SK-N-MC (cell line): ENCODE results near the gene CALY.

Experiments used
- DNase-seq: peaks from one replicate; pipeline ENCODE4 v3.0.0-alpha.2; 2011; ENCODE audit warnings: low read depth, low spot score
- H3K27ac ChIP-seq: fragments of 200-600 bp; sonication (generic); 2 replicates; pipeline ENCODE4 v1.5.1; 2016; ENCODE audit warnings: mixed run types
- H3K36me3 ChIP-seq: fragments of 200-600 bp; sonication (generic); 2 replicates; pipeline ENCODE4 v1.6.1; 2017; ENCODE audit warnings: antibody characterized with exemption, low read length, mixed read lengths; ENCODE audit not compliant: insufficient read depth
- H3K4me3 ChIP-seq: fragments of 200-600 bp; sonication (generic); 2 replicates; pipeline ENCODE4 v1.5.1; 2016
- H3K9ac ChIP-seq: fragments of 200-600 bp; sonication (generic); 2 replicates; pipeline ENCODE4 v1.8.0; 2017; ENCODE audit warnings: mixed run types, mixed read lengths; ENCODE audit not compliant: insufficient read length
- H3K9me3 ChIP-seq: fragments of 200-600 bp; sonication (generic); 2 replicates; pipeline ENCODE4 v1.6.1; 2017; ENCODE audit warnings: low read depth, mild to moderate bottlenecking, antibody characterized with exemption, low read length, moderate library complexity, mixed read lengths
- EZH2 ChIP-seq: fragments of 200-600 bp; sonication (generic); IDR thresholded peaks from one replicate; pipeline ENCODE4 v1.6.1; 2017; ENCODE audit warnings: antibody characterized with exemption
- FOXP2 ChIP-seq: optimal IDR thresholded peaks from 2 replicates; pipeline ENCODE3; 2011; ENCODE audit warnings: mild to moderate bottlenecking, moderate library complexity; ENCODE audit not compliant: insufficient read depth; ENCODE audit errors: extremely low read length, control extremely low read depth
- POLR2AphosphoS5 ChIP-seq: IDR thresholded peaks from 2 replicates; pipeline ENCODE4 v1.6.1; 2012; ENCODE audit warnings: mild to moderate bottlenecking, low read depth, low read length, borderline replicate concordance

The CALY gene

DNA sequence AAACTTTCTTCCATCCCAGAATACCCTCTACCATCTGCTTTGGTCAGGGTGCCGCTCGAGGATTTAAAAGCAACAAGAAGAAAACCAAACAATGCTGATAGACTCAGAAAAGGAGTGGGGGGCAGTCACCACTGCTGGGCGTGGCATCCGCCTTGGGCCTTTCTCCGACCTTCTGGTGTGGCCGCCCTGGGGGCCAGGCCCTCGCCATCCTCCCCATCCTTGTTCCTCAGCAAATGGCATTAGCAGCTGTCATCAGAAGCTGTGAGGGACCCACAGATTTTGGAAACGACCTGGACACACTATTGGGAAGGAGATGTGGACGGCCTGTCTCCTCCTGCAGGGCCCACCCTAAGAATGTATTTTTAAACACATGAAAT lies 23.9 kb downstream of the CALY start:
- no peak overlapping the region for H3K9ac ChIP-seq
- TF ChIP-seq EZH2, result no peak
- no peak for TF ChIP-seq POLR2AphosphoS5
- no peak for TF ChIP-seq FOXP2
- H3K9me3 ChIP-seq, result no peaks in the 10 kb centered on the region
- no peaks in the 10 kb centered on the region; the same call in 1 of the 2 replicates for H3K36me3 ChIP-seq
- no peak overlapping the region for H3K27ac ChIP-seq
- DNase-seq, result no peak
- H3K4me3 ChIP-seq, result no peak overlapping the region

- H3K27ac ChIP-seq, result no peak overlapping the region
These were observed 24.5 kb downstream of the CALY start for GRCh38 chr10:133312016-133312768.

GRCh38 chr10:133311570-133311969 lies 25.1 kb downstream of the CALY start:
- Histone ChIP-seq H3K9ac (no peak overlapping the region), H3K4me3 (no peak overlapping the region), H3K36me3 (no peaks in the 10 kb centered on the region; the same call in 1 of the 2 replicates), H3K27ac (no peak overlapping the region), H3K9me3 (no peaks in the 10 kb centered on the region)
- DNase-seq, result no peak
- TF ChIP-seq FOXP2, result no peak
- TF ChIP-seq POLR2AphosphoS5, result no peak
- TF ChIP-seq EZH2, result no peak

More at GRCh38 chr10:133312016-133312768, 24.5 kb downstream of the CALY start:
- TF ChIP-seq POLR2AphosphoS5 (no peak), FOXP2 (no peak), EZH2 (no peak)
- Histone ChIP-seq H3K9me3 (no peaks in the 10 kb centered on the region), H3K4me3 (no peak overlapping the region), H3K36me3 (no peaks in the 10 kb centered on the region; the same call in 1 of the 2 replicates), H3K9ac (no peak overlapping the region)
- DNase-seq, result no peak

DNA sequence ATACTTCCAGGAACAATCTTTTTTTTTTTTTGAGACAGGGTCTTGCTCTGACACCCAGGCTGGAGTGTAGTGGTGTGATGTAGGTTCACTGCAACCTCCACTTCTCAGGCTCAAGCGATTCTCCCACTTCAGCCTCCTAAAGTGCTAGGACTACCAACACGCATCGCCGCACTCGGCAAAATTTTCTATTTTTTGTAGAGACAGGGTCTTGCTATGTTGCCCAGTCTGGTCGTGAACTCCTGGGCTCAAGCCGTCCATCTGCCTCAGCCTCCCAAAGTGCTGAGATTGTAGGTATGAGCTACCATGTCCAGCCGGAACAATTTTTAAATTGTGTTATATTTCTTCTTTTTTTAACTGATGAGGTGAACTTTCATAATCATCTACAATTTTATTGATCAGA lies 25.9 kb downstream of the CALY start:
- no peak for DNase-seq
- H3K9ac ChIP-seq, result no peak overlapping the region
- no peak for TF ChIP-seq POLR2AphosphoS5
- no peak for TF ChIP-seq FOXP2
- no peak for TF ChIP-seq EZH2
- H3K4me3 ChIP-seq, result no peak overlapping the region
- H3K27ac ChIP-seq, result no peak overlapping the region
- H3K36me3 ChIP-seq, result no peaks in the 10 kb centered on the region; the same call in 1 of the 2 replicates
- H3K9me3 ChIP-seq, result no peaks in the 10 kb centered on the region

GRCh38 chr10:133310399-133310755 lies 26.3 kb downstream of the CALY start:
- Histone ChIP-seq H3K9me3 (no peaks in the 10 kb centered on the region), H3K4me3 (no peak overlapping the region), H3K9ac (no peak overlapping the region), H3K27ac (no peak overlapping the region), H3K36me3 (no peaks in the 10 kb centered on the region; the same call in 1 of the 2 replicates)
- DNase-seq, result no peak
- no peak for TF ChIP-seq FOXP2
- TF ChIP-seq POLR2AphosphoS5, result no peak
- no peak for TF ChIP-seq EZH2

- no peak for DNase-seq
These were observed 26.8 kb downstream of the CALY start for GRCh38 chr10:133309720-133310398.

DNA sequence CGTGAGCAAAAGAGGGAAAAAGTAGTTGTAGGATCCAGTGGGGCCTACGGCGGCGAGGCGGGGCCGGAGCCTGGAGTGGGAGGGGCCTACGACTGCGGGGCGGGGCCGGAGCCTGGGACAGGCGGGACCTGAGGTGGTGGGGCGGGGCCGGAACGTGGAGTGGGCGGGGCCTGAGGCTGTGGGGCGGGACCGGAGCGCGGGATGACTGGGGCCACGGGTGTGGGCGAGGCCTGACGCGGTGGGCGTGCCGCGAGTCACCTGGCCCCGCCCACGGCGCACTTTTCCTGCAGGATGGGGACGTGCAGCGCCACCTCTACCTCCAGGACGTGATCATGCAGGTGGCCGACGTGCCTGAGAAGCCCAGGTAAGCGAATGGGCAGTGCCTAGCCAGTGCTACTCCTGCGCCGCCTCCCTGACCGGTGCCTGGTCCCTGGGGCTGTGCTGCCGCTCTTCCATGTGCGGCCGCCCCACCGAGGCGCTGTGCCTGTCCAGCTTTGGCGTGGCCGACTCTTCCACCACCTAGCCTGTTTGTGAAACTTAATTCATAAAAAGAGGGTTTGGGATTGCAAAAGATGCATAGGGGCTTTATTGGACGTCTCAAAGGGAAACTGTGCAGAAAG lies 27.5 kb downstream of the CALY start:
- TF ChIP-seq POLR2AphosphoS5 (no peak), EZH2 (no peak), FOXP2 (no peak)

More at GRCh38 chr10:133309720-133310398, 26.8 kb downstream of the CALY start:
- Histone ChIP-seq H3K36me3 (no peaks in the 10 kb centered on the region; the same call in 1 of the 2 replicates), H3K27ac (no peak overlapping the region), H3K4me3 (no peak overlapping the region), H3K9me3 (no peaks in the 10 kb centered on the region), H3K9ac (no peak overlapping the region)
- TF ChIP-seq FOXP2, result no peak
- TF ChIP-seq EZH2, result no peak
- TF ChIP-seq POLR2AphosphoS5, result no peak

DNA sequence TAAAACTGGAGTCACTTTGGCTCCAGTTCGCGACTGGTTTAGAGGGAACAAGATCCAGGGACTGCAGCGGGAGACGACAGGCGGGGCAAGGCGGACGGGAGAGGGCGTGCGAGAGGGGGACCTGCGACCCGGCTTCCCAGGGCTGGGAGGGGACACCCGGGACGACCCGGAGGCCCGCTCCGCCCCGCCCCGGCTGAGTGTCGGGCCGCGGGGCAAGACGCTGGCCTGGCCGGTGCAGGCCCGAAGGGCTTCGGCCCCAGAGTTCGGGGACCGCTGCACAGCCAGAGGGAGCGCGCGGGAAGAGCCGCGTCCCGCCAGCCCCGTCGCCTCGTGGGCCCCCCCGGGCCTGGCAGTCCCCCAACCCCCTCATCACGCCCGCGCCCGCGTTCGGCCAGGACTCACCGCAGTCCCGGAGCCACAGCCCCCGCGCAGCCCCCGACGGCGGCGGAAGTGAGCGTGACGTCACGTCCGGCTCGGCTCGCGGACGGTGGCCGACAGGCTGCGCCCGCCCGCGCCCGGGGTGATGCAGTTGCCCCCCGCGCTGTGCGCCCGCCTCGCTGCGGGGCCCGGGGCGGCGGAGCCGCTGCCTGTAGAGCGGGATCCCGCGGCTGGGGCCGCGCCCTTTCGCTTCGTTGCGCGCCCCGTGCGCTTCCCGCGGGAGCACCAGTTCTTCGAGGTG lies 28.1 kb downstream of the CALY start, which contains the start of the genes TUBGCP2 and ZNF511:
Gene TUBGCP2, minus strand, starts transcription at position 452 of the 679 bp plus-strand sequence. CDS start 5,931 bp downstream, outside the sequence.
Gene ZNF511, plus strand, starts transcription at position 494 of the 679 bp plus-strand sequence. Its CDS starts 30 bp downstream, at position 524.
- TF ChIP-seq FOXP2 (no peak), POLR2AphosphoS5 (0 out of 2 replicates have a peak, but pooled peaks have one; percentile 49)
- peak within 1 kb of the TSS; percentile 87 for H3K9ac ChIP-seq
- peak within 1 kb of the TSS; percentile 84 for H3K4me3 ChIP-seq
- DNase-seq, result no peak
- peak within 1 kb of the TSS; percentile 89 for H3K27ac ChIP-seq
- no peaks in the 10 kb centered on the region; the same call in 1 of the 2 replicates for H3K36me3 ChIP-seq
- H3K9me3 ChIP-seq, result no peaks in the 10 kb centered on the region

More for the DNA sequence above, 27.5 kb downstream of the CALY start:
- Histone ChIP-seq H3K36me3 (no peaks in the 10 kb centered on the region; the same call in 1 of the 2 replicates), H3K9ac (peak overlapping the region; percentile 87), H3K4me3 (peak overlapping the region; percentile 84), H3K9me3 (no peaks in the 10 kb centered on the region), H3K27ac (peak overlapping the region; percentile 89)
- DNase-seq, result peak; percentile 20
